DOHH2 (cell line): ENCODE data around the gene PSPH.

Source experiments
- H3F3A ChIP-seq: fragments of 200-600 bp; sonication (generic), shearing (Covaris generic); 2 replicates; pipeline ENCODE4 v1.6.0; 2016; ENCODE audit warnings: antibody characterized with exemption, mild to moderate bottlenecking; ENCODE audit not compliant: control insufficient read depth, insufficient read depth
- H3K27ac ChIP-seq: fragments of 200-600 bp; sonication (generic); 2 replicates; pipeline ENCODE4 v1.5.1; 2014; ENCODE audit warnings: low read depth, mild to moderate bottlenecking, low read length, moderate library complexity
- H3K27me3 ChIP-seq: fragments of 200-600 bp; sonication (generic); 2 replicates; pipeline ENCODE4 v1.6.1; 2014; ENCODE audit warnings: mild to moderate bottlenecking, low read length, mixed read lengths; ENCODE audit not compliant: control insufficient read depth
- H3K36me3 ChIP-seq: fragments of 200-600 bp; sonication (generic); 2 replicates; pipeline ENCODE4 v1.6.1; 2014; ENCODE audit warnings: mild to moderate bottlenecking, low read length, moderate library complexity, mixed read lengths; ENCODE audit not compliant: control insufficient read depth
- H3K4me1 ChIP-seq: fragments of 200-600 bp; sonication (generic); 2 replicates; pipeline ENCODE4 v1.6.1; 2014; ENCODE audit warnings: mild to moderate bottlenecking, low read length, mixed read lengths; ENCODE audit not compliant: control insufficient read depth
- H3K4me2 ChIP-seq: fragments of 200-600 bp; sonication (generic); 2 replicates; pipeline ENCODE4 v1.6.0; 2014; ENCODE audit warnings: mild to moderate bottlenecking, low read length, moderate library complexity
- H3K4me3 ChIP-seq: fragments of 200-600 bp; sonication (generic); 2 replicates; pipeline ENCODE4 v1.5.1; 2014; ENCODE audit warnings: mild to moderate bottlenecking, low read length, mixed read lengths
- H3K79me2 ChIP-seq: fragments of 200-600 bp; sonication (generic); 2 replicates; pipeline ENCODE4 v1.6.1; 2014; ENCODE audit warnings: mild to moderate bottlenecking, low read length, mixed read lengths; ENCODE audit not compliant: control insufficient read depth
- H3K9me2 ChIP-seq: fragments of 200-600 bp; sonication (generic); replicated peaks from 2 replicates; pipeline ENCODE4 v1.6.1; 2014; ENCODE audit warnings: mild to moderate bottlenecking, low read length, mixed read lengths; ENCODE audit not compliant: control insufficient read depth
- H3K9me3 ChIP-seq: fragments of 200-600 bp; sonication (generic); 2 replicates; pipeline ENCODE4 v1.6.1; 2014; ENCODE audit warnings: antibody characterized with exemption, low read length, mixed read lengths; ENCODE audit not compliant: control insufficient read depth, insufficient read depth
- H4K20me1 ChIP-seq: fragments of 200-600 bp; sonication (generic); 2 replicates; pipeline ENCODE4 v1.6.0; 2014; ENCODE audit warnings: low read depth, mild to moderate bottlenecking, antibody characterized with exemption, low read length, moderate library complexity; ENCODE audit not compliant: control insufficient read depth, insufficient read depth
- EZH2phosphoT487 ChIP-seq: fragments of 200-600 bp; sonication (generic); IDR thresholded peaks from 2 replicates; pipeline ENCODE4 v1.6.1; 2017; ENCODE audit warnings: borderline replicate concordance, mild to moderate bottlenecking, antibody characterized with exemption, low read length, moderate library complexity, mixed read lengths
- TF ChIP-seq, protein P1 (sequence below): fragments of 200-600 bp; sonication (generic); IDR thresholded peaks from one replicate; pipeline ENCODE4 v1.5.1; 2014; ENCODE audit warnings: antibody characterized with exemption, mild to moderate bottlenecking, low read depth, low read length; ENCODE audit not compliant: poor library complexity, severe bottlenecking

The PSPH gene

GRCh38 chr7:55996856-55997500, 54.3 kb downstream of the PSPH start:
- Histone ChIP-seq H4K20me1 (no peaks in the 10 kb centered on the region), H3K79me2 (no peaks in the 10 kb centered on the region), H3K9me2 (no peaks in the 10 kb centered on the region), H3K4me2 (no peak overlapping the region), H3K4me1 (no peaks in the 10 kb centered on the region), H3K4me3 (no peak overlapping the region), H3K9me3 (no peaks in the 10 kb centered on the region), H3K36me3 (peaks cover 12% of the 10 kb centered on the region; the same call in 1 of the 2 replicates), H3F3A (0 out of 2 replicates have a peak, but pooled peaks cover 2% of the 10 kb centered on the region), H3K27me3 (no peaks in the 10 kb centered on the region), H3K27ac (no peak overlapping the region)
- no peak for TF ChIP-seq EZH2phosphoT487
- TF ChIP-seq, protein P1, sequence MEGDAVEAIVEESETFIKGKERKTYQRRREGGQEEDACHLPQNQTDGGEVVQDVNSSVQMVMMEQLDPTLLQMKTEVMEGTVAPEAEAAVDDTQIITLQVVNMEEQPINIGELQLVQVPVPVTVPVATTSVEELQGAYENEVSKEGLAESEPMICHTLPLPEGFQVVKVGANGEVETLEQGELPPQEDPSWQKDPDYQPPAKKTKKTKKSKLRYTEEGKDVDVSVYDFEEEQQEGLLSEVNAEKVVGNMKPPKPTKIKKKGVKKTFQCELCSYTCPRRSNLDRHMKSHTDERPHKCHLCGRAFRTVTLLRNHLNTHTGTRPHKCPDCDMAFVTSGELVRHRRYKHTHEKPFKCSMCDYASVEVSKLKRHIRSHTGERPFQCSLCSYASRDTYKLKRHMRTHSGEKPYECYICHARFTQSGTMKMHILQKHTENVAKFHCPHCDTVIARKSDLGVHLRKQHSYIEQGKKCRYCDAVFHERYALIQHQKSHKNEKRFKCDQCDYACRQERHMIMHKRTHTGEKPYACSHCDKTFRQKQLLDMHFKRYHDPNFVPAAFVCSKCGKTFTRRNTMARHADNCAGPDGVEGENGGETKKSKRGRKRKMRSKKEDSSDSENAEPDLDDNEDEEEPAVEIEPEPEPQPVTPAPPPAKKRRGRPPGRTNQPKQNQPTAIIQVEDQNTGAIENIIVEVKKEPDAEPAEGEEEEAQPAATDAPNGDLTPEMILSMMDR, result no peak

DNA sequence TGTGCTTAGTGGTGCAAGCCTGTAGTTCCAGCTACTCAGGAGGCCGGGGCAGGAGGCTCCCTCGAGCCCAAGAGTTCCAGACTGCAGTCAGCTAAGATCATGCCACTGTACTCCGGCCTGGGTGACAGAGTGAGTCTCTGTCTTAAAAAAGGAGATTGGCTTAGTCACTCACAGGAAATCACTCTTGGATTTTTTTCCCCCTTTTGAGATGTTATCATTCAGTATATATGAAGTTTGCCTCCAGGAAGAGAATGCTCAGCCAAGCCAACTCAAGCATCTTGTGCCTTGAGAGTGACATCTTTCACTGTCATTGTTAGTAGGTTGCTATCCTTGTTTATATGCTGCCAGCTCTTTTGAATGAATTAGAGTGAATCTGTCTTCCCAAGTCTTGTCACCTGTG, 58.9 kb downstream of the PSPH start:
- no peaks in the 10 kb centered on the region for H3K9me3 ChIP-seq
- H3K27ac ChIP-seq, result no peak overlapping the region
- H3K79me2 ChIP-seq, result no peaks in the 10 kb centered on the region
- no peaks in the 10 kb centered on the region for H3K27me3 ChIP-seq
- H3K4me2 ChIP-seq, result no peak overlapping the region
- TF ChIP-seq, protein P1, result no peak
- no peak for TF ChIP-seq EZH2phosphoT487
- H4K20me1 ChIP-seq, result no peaks in the 10 kb centered on the region
- no peaks in the 10 kb centered on the region for H3K9me2 ChIP-seq
- no peaks in the 10 kb centered on the region for H3K4me1 ChIP-seq
- no peak overlapping the region for H3K4me3 ChIP-seq
- no peaks in the 10 kb centered on the region for H3F3A ChIP-seq
- peaks cover 5% of the 10 kb centered on the region; the same call in 1 of the 2 replicates for H3K36me3 ChIP-seq

GRCh38 chr7:55983537-55983936, 67.7 kb downstream of the PSPH start:
- Histone ChIP-seq H3K27ac (no peak overlapping the region), H3K4me1 (no peaks in the 10 kb centered on the region), H3K36me3 (peaks cover 60% of the 10 kb centered on the region), H3K9me2 (no peaks in the 10 kb centered on the region), H3K27me3 (no peaks in the 10 kb centered on the region), H3F3A (no peaks in the 10 kb centered on the region), H3K4me2 (no peak overlapping the region), H4K20me1 (no peaks in the 10 kb centered on the region), H3K9me3 (no peaks in the 10 kb centered on the region), H3K79me2 (no peaks in the 10 kb centered on the region), H3K4me3 (no peak overlapping the region)
- TF ChIP-seq, protein P1, result no peak
- no peak for TF ChIP-seq EZH2phosphoT487
